GM10847 (cell line): ENCODE results near the gene PSME4.

Experiments used
- POLR2A ChIP-seq: IDR thresholded peaks from 2 replicates; pipeline ENCODE4 v1.6.1; 2011; ENCODE audit not compliant: insufficient read length; ENCODE audit errors: extremely low read depth

Gene PSME4

GRCh38 chr2:53989210-53989862 is 18.5 kb upstream of the PSME4 start:
- no peak for TF ChIP-seq POLR2A

GRCh38 chr2:53987336-53987921 is 16.6 kb upstream of the PSME4 start:
- TF ChIP-seq POLR2A = no peak

- TF ChIP-seq POLR2A = no peak
These were observed 14.9 kb upstream of the PSME4 start for GRCh38 chr2:53985646-53986045.

- TF ChIP-seq POLR2A = no peak
These were observed 647 bp downstream of the PSME4 start for GRCh38 chr2:53969968-53970723.

GRCh38 chr2:53969285-53969967 is 1.4 kb downstream of the PSME4 start:
- TF ChIP-seq POLR2A = no peak

GRCh38 chr2:53964987-53965687 is 5.7 kb downstream of the PSME4 start:
- TF ChIP-seq POLR2A = no peak

- TF ChIP-seq POLR2A = no peak
These were observed 6.4 kb downstream of the PSME4 start for GRCh38 chr2:53964257-53964952.

GRCh38 chr2:53960476-53960875 is 10.3 kb downstream of the PSME4 start:
- no peak for TF ChIP-seq POLR2A

GRCh38 chr2:53958443-53958842 is 12.3 kb downstream of the PSME4 start:
- no peak for TF ChIP-seq POLR2A

- no peak for TF ChIP-seq POLR2A
These were observed 18.3 kb downstream of the PSME4 start for GRCh38 chr2:53952519-53952918.

GRCh38 chr2:53949457-53949856 is 21.3 kb downstream of the PSME4 start:
- no peak for TF ChIP-seq POLR2A

GRCh38 chr2:53945538-53945937 is 25.3 kb downstream of the PSME4 start:
- TF ChIP-seq POLR2A = no peak

GRCh38 chr2:53944542-53944941 is 26.3 kb downstream of the PSME4 start:
- no peak for TF ChIP-seq POLR2A

- TF ChIP-seq POLR2A = no peak
These were observed 28.5 kb downstream of the PSME4 start for GRCh38 chr2:53942280-53942679.

GRCh38 chr2:53941749-53942148 is 29.0 kb downstream of the PSME4 start:
- no peak for TF ChIP-seq POLR2A

GRCh38 chr2:53939656-53940055 is 31.1 kb downstream of the PSME4 start:
- TF ChIP-seq POLR2A = no peak
